T-helper 9 cell (primary cell): ENCODE data around the gene PHACTR2.

Experiments
- DNase-seq: peaks from one replicate; pipeline ENCODE4 v3.0.0-alpha.2; 2020

Gene PHACTR2

DNA sequence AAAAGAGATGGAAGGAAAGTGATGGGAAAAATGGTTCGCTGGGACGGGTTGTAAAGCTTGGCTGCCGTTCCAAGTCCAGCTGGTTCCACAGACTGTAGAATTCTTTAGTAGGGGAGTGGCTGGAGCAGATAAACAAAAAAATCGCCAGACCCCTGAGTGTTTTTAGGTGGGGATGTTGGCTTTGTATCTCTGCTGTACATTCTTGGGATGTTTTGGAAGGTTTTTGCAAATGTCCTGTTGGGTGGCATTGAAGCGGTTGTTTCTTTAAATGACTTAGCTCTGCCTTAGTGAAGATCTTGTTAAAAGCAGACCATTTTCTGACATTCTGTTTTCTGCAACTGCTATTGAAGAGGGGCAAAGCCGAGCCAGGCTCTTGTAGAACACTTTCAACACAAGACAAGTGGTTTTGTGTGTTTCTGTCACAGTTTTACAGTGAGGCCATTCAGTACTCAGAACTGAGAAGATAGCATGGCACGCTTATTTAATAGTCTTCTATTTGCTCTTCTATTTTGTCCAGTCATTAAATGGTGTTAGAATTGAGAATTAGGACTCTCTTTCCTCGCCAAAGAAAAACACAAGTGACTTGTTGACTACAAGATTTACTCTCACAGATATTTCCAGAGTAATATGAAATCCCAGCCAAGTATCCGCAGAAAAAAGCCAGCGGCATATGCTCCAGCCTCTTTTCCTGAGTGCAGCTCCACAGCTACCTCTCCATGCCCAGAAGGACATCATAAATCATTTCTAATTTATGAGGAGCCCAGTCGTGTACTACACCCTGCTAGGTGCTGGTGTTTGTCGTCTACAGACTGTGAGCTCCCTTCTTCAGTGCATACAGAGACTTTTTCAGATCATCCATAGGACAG is 65.8 kb downstream of the PHACTR2 start:
- DNase-seq: no peak

GRCh38 chr6:143744551-143745165 is 66.9 kb downstream of the PHACTR2 start:
- no peak for DNase-seq

- DNase-seq: no peak
Observed at GRCh38 chr6:143745166-143746133, 67.7 kb downstream of the PHACTR2 start.

DNA sequence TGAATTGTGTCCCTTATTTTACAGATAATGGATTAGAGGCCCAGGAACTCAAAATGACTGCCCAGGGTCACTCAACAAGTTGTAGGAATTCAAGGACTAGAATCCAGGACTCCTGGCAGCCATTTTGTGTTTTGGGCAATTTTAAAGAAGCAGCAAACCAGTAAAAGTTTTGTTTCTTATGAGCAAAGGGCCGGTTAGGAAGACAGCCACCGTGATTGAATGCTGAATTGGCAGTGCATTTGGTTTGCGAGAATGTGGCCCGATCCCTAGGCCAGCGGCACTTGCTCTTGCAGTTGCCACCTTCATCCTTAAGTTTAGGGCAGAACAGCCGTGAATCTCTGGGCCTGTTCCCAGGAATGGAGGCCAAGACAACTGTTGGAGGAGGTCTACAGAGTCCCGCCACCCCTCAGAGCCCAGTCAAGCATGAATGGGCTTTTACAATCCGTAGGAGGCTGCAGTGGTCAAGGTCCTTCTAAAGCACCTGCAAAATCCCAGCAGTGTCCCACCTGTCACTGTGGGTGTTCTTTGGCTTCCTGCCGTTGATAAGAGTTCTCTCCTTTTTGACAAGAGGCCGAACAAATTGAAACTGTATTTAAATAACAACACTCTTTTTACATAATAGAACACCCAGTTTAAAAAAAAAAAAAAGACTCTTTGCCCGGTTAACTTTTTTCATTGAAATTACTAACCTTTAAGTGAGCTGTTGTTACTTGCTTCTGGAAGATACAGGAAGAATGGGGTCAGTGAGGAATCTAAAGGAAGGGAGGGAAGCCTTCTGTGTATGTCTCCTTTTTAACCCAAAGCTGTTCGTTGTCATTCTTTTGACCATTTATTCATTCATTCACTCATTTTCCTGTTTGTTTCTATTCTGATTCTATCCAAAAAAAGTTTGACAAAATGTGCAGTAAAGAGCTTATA is 68.7 kb downstream of the PHACTR2 start:
- no peak for DNase-seq

- DNase-seq: no peak
Observed at GRCh38 chr6:143747347-143747842, 69.6 kb downstream of the PHACTR2 start.

GRCh38 chr6:143749891-143750290 is 72.1 kb downstream of the PHACTR2 start:
- DNase-seq: no peak

DNA sequence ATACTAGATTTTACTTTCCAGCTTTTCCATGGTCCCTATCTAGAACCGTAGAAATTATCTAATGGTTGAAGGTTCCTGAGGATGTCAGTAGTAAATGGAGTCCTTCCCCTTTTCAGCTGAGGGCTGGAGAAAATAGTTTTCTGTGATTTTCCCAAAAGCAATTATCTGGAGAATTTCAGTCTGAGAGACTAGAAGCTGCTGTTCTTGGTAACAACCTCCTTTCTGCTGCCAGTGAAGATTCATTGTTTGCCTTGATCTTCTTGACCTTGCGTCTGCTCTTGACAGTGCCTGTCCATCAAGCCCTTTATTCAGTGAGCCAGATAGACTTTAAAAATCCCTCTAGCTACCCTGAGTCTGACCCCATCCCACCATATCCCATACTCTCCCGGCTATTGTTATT is 73.1 kb downstream of the PHACTR2 start:
- no peak for DNase-seq

DNA sequence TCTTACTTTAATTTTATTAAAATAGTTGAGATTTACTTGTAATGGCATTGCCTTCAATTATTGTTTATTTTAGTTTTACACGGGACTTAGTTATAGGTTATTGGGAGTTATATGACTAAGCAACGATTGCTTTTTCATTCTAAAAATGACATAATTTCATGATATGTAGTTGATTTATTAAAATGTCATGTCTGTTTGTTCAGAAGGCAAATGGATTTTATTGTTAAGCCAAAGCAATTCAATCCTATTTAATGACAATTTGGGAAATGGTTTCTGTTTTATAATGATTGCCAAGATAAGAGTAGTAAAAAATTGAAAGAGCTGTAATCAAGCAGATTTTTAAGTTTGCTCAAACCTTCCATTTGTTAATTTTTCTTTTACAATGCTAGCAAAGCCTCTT is 74.7 kb downstream of the PHACTR2 start:
- no peak for DNase-seq

GRCh38 chr6:143753678-143754077 is 75.9 kb downstream of the PHACTR2 start:
- no peak for DNase-seq

- no peak for DNase-seq
Observed at GRCh38 chr6:143754204-143754603, 76.4 kb downstream of the PHACTR2 start.

- no peak for DNase-seq
Observed at GRCh38 chr6:143755301-143755744, 77.6 kb downstream of the PHACTR2 start.

DNA sequence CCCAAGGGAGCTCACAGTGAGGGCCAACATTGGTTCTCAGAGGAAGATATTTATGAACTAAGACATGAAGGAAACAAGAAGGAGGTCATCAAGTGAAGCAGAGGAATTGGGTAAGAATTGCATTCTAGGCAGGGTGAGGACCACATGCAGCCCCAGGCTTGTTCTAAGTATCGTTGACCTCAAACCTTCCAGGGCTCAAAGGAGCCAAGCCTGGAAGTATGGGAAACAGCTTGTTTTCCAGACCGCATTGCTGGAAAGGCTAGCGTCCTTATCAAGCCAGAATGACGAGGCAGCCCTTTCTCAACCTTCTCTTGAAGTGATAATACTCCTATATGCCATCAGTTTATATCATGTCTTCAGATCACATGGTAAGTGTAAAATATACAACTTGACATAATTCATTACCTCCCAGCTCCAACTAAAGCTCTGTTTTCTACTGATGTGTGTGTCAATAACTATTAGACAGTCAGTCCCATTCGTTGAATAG is 79.6 kb downstream of the PHACTR2 start:
- no peak for DNase-seq

DNA sequence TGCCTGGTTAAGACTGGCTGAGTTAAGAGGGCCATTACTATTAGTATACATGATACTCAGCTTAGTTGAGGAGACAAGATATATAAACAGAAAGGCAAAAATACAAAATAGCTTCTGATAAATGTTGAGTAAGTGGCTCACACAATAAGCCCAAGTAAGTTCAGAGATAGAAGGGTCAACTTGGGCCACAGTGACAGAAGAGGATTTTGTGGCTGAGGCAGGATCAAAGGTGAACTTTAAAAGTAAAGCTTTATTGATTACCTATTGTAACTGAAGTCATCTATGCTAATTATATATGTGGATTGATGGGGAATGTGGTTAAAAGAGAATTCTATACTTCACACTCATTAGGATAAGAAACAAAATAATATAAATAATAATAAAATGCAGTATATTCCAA is 80.8 kb downstream of the PHACTR2 start:
- DNase-seq: no peak

DNA sequence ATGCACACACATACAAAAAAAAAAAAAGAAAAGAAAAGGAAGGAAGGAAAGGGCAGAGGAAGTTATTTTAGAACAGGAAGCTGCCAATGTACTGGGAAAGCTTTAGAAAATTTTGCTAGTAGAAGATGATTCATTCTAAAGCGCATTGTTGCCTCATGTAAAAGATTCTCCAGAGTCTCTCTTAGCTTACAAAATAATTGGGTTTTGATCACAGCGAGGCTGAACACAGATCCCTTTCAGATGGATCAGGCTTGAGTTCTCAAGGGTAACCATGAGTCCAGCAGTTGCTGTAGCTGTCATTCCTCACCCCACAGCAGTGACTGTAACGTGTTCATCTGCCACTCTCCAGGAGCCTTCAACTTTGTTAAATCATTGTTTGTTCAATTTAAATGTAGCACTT is 81.9 kb downstream of the PHACTR2 start:
- no peak for DNase-seq

GRCh38 chr6:143761074-143761473 is 83.3 kb downstream of the PHACTR2 start:
- no peak for DNase-seq

- no peak for DNase-seq
Observed at GRCh38 chr6:143762126-143762525, 84.4 kb downstream of the PHACTR2 start.

DNA sequence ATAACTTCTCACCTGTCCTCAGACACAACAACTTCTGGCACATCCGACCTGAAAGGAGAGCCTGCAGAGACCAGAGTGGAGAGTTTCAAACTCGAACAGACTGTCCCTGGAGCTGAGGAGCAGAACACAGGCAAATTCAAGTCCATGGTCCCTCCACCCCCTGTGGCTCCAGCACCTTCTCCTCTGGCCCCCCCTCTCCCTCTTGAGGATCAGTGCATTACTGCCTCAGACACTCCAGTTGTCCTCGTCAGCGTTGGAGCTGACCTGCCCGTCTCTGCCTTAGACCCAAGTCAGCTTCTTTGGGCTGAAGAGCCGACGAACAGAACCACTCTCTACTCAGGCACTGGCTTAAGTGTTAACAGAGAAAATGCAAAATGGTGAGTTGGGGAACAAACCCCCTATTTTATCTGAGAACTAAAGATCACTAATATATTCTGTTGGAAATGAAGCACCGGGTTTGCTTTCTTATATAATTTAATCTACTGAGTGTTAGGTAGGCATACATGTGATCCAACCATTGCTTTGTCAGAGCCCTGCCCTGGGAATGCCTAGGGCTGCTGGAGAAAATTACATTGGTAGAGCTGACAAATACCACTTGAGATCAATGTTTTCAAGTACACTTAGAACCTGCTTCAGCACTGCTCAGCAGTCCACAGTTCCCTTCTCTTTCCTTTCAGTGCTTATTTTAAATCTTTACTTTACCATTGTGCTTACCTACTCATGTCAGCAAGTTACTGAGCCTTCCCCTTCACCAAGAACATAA is 87.8 kb downstream of the PHACTR2 start:
- no peak for DNase-seq

DNA sequence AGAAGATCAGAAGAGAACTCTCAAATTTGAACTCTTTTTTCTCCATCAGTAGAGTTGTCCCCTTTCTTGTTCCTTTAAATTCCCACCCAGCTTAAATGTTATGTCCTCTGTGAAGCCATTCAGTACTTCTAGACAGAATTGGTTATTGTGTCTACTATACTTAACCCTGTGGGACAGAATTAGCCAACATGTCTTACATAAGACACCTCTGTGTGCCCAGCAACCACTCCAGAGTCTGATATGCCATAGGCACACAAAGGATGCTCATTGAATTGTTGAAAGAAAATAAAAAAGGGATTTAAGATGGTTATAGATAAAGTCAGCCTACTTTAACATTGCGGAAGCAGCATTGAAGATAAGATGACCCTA is 88.4 kb downstream of the PHACTR2 start:
- no peak for DNase-seq

DNA sequence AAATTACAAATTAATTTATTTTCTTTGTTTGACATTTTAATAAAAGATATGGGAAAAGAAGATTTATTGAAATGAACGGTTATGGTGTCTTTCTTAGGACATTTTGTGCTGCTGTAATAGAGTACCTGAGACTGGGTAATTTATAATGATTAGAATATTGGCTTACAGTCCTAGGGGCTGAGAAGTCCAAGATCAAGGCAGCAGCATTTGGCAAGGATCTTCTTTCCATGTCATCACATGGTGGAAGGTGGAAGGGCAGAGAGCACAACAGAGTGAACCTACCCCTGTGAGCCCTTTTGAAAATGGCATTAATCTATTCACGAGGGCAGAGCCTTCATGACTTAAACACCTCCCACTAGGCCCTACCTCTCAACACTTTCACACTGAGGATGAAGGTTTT is 89.7 kb downstream of the PHACTR2 start:
- DNase-seq: no peak

- DNase-seq: no peak
Observed at GRCh38 chr6:143772116-143773086, 94.6 kb downstream of the PHACTR2 start.
